ENCODE data around the gene DDN.

DNA sequence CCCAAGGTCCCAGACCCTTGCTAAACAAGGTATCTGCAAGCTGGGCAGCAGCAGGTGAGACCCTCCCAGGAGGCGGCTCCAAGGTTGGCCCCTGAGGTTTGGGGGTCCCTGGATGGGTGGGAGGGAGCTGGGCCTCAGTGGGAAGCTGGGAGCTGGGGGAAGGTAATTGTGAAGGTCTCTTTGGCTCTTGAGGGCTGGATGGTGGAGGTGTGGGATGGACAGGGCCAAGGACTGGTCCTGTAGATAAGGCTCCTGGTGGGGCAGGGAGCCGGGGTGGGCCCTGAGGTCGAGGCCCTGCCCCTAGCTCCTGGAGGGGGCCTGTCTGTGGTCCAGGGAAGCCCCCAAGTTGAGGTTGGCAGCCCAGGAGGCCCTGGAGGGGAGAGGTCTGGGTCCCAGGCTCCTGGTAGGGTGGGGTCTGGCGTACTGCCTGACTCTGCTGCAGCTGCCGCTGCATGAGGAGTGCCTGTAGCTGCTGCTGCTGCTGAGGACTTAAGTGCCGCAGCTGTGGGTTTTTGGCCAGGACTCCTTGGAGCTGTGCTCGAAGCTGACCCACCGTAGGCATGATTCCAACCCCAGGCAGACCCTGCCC is 32.5 kb upstream of the DDN start:
- TF ChIP-seq CTCF (IDR thresholded peaks at IDR 0.05; ENCODE audit: extremely low read depth in 1 of 2, insufficient read depth in 1 of 2, low read depth in 1 of 2, low read length in 2 of 2) (no peak), POLR2A (IDR thresholded peaks at IDR 0.05; ENCODE audit: low read depth, low read length) (no peak), POLR2AphosphoS5 (IDR thresholded peaks at IDR 0.05; ENCODE audit: insufficient read depth, low read depth, low read length) (no peak), EZH2 (IDR thresholded peaks at IDR 0.05; ENCODE audit: borderline replicate concordance, low read depth, low read length, severe bottlenecking) (no peak)

Data from endothelial cell of umbilical vein (primary cell).